WERI-Rb-1 (cell line): ENCODE results near the gene EME2.

Experiments
- DNase-seq: peaks from one replicate; pipeline ENCODE4 v3.0.0-alpha.2; 2020
- H3K27ac ChIP-seq: fragments of 250-450 bp; sonication (Bioruptor Pico); 2 replicates; pipeline ENCODE4 v1.5.1; 2020; ENCODE audit warnings: mild to moderate bottlenecking, moderate library complexity
- H3K27me3 ChIP-seq: fragments of 250-450 bp; sonication (Bioruptor Pico); 2 replicates; pipeline ENCODE4 v1.5.1; 2021; ENCODE audit warnings: mild to moderate bottlenecking, low read depth, moderate library complexity; ENCODE audit not compliant: insufficient read depth, severe bottlenecking
- H3K36me3 ChIP-seq: fragments of 250-450 bp; sonication (Bioruptor Pico); 2 replicates; pipeline ENCODE4 v1.5.1; 2020; ENCODE audit warnings: mild to moderate bottlenecking, moderate library complexity
- H3K4me3 ChIP-seq: 2 replicates; pipeline ENCODE4 v1.5.1; 2011; ENCODE audit warnings: low read depth, mild to moderate bottlenecking, control low read depth, low read length
- H3K9me3 ChIP-seq: fragments of 250-450 bp; sonication (Bioruptor Pico); 2 replicates; pipeline ENCODE4 v1.5.1; 2021; ENCODE audit warnings: mild to moderate bottlenecking, moderate library complexity; ENCODE audit not compliant: severe bottlenecking
- TF ChIP-seq, protein P1 (sequence below): IDR thresholded peaks from 2 replicates; pipeline ENCODE4 v1.5.1; 2011; ENCODE audit warnings: low read depth, mild to moderate bottlenecking, control low read depth, inconsistent platforms, low read length

The EME2 gene

DNA sequence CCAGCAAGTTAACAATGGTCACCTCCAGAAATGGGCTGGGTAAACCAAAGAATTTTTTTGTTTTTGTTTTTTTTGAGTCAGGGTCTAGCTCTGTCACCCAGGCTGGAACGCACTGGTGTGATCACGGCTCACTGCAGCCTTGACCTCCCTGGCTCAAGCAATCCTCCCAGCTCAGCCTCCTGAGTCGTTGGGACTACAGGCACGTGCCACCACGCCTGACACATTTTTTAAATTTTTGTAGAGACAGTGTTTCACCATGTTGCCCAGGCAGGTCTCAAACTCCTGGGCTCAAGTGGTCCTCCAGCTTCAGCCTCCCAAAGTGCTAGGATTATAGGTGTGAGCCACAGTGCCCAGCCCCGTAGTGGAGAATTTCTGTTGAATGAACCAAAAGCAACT lies 8.1 kb downstream of the EME2 start:
- Histone ChIP-seq H3K27me3 (no peaks in the 10 kb centered on the region), H3K4me3 (no peak overlapping the region), H3K27ac (no peak overlapping the region), H3K9me3 (no peaks in the 10 kb centered on the region), H3K36me3 (peaks cover 66% of the 10 kb centered on the region)
- no peak for DNase-seq
- TF ChIP-seq, protein P1, sequence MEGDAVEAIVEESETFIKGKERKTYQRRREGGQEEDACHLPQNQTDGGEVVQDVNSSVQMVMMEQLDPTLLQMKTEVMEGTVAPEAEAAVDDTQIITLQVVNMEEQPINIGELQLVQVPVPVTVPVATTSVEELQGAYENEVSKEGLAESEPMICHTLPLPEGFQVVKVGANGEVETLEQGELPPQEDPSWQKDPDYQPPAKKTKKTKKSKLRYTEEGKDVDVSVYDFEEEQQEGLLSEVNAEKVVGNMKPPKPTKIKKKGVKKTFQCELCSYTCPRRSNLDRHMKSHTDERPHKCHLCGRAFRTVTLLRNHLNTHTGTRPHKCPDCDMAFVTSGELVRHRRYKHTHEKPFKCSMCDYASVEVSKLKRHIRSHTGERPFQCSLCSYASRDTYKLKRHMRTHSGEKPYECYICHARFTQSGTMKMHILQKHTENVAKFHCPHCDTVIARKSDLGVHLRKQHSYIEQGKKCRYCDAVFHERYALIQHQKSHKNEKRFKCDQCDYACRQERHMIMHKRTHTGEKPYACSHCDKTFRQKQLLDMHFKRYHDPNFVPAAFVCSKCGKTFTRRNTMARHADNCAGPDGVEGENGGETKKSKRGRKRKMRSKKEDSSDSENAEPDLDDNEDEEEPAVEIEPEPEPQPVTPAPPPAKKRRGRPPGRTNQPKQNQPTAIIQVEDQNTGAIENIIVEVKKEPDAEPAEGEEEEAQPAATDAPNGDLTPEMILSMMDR: no peak

- TF ChIP-seq, protein P1: no peak
- DNase-seq: peak; percentile 6
- Histone ChIP-seq H3K9me3 (no peaks in the 10 kb centered on the region), H3K36me3 (peaks cover 65% of the 10 kb centered on the region), H3K27ac (no peak overlapping the region; the same call in 1 of the 2 replicates), H3K27me3 (no peaks in the 10 kb centered on the region), H3K4me3 (peak overlapping the region; percentile 74)
Observed at GRCh38 chr16:1781254-1781653, 8.6 kb downstream of the EME2 start.

GRCh38 chr16:1781758-1782407 lies 9.3 kb downstream of the EME2 start:
- H3K27me3 ChIP-seq: no peaks in the 10 kb centered on the region
- H3K4me3 ChIP-seq: peak overlapping the region; percentile 74
- H3K9me3 ChIP-seq: no peaks in the 10 kb centered on the region
- peak overlapping the region; percentile 75 for H3K27ac ChIP-seq
- TF ChIP-seq, protein P1: no peak
- no peak for DNase-seq
- peaks cover 64% of the 10 kb centered on the region for H3K36me3 ChIP-seq

GRCh38 chr16:1782408-1783264 lies 10.0 kb downstream of the EME2 start, which contains the start of the genes NUBP2 and SPSB3:
Gene NUBP2 (plus strand): TSS chr16:1782960. CDS start chr16:1783021, 61 bp downstream.
Gene SPSB3 (minus strand): TSS chr16:1782571. CDS start chr16:1781483, 1,088 bp downstream.
- H3K4me3 ChIP-seq: peak within 1 kb of the TSS; percentile 74
- H3K27me3 ChIP-seq: no peaks in the 10 kb centered on the region
- TF ChIP-seq, protein P1: no peak
- peak; percentile 100 for DNase-seq
- no peaks in the 10 kb centered on the region for H3K9me3 ChIP-seq
- peak within 1 kb of the TSS; percentile 81 for H3K27ac ChIP-seq
- peaks cover 64% of the 10 kb centered on the region for H3K36me3 ChIP-seq

DNA sequence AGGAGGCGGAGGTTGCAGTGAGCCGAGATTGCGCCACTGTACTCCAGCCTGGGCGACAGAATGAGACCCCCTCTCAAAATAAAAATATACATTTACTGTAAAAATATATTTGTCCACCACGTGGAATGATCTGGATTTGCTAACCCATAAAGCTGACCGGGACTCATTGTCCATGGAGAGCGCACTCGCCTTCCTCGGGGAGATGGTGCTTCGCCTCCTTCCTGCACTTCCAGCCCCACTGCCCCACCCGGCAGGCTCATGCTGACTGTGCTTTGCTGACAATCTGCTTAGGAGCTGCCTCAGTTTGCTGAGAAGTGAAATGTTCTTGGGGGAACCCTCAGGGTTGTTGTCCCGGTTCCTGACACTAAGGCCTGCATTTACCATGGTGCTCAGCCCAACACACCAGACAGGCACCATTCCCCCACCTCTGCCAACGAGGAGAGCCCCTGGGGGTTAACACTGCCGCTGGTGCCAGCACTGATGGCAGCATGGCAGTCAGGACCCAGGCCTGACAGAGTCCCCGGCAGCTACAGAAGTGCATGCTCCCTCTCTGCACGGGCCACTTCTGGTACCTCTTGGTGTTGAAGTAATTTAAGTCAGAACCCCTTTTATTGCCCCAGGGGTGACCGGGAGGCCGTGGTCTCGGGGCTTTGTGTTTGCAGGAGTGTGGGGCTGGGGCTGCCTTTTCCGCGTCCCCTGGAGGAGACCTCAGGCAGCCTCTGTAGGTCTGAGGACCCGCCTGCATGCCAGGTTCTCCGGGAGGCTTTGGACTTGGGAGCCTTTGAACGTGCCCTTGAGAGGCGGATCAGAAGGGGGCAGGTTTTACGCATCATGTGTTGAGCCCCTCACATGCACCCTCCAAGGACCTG lies 12.6 kb downstream of the EME2 start:
- no peak overlapping the region for H3K27ac ChIP-seq
- H3K4me3 ChIP-seq: no peak overlapping the region
- H3K27me3 ChIP-seq: no peaks in the 10 kb centered on the region
- DNase-seq: no peak
- H3K9me3 ChIP-seq: no peaks in the 10 kb centered on the region
- peaks cover 65% of the 10 kb centered on the region for H3K36me3 ChIP-seq
- TF ChIP-seq, protein P1: no peak
